NK-92 treated with Interleukin-12 subunit alpha and Interleukin-12 subunit beta, amount 100 ng/mL, for 24 hours (cell line): ENCODE data around the gene CCDC85C.

ENCODE experiments used
- DNase-seq: peaks from one replicate; lab custom pipeline; 2025; lab: John Stamatoyannopoulos, UW

Gene CCDC85C

DNA sequence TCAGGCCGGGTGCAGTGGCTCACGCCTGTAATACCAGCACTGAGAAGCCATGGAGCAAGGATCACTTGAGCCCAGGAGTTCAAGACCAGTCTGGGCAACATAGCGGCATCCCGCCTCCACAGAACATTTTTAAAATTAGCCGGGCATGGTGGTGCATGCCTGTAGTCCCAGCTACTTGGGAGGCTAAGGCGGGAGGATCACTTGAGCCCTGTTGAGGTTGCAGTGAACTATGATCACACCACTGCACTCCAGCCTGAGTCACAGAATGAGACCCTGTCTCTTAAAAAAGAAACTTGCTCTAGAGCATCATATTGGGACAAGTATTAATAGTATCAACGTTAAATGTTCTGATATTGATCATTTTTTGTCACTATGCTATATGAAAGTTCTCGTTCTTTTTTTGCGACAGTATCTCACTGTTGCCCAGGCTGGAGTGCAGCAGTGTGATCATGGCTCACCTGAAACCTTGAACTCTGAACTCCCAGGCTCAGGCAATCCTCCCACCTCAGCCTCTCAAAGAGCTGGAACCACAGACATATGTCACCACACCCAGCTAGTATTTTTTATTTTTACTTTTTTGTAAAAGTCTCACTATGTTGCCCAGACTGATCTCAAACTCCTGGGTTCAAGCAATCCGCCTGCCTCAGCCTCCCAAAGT is 47.7 kb downstream of the CCDC85C start:
- no peak for DNase-seq

DNA sequence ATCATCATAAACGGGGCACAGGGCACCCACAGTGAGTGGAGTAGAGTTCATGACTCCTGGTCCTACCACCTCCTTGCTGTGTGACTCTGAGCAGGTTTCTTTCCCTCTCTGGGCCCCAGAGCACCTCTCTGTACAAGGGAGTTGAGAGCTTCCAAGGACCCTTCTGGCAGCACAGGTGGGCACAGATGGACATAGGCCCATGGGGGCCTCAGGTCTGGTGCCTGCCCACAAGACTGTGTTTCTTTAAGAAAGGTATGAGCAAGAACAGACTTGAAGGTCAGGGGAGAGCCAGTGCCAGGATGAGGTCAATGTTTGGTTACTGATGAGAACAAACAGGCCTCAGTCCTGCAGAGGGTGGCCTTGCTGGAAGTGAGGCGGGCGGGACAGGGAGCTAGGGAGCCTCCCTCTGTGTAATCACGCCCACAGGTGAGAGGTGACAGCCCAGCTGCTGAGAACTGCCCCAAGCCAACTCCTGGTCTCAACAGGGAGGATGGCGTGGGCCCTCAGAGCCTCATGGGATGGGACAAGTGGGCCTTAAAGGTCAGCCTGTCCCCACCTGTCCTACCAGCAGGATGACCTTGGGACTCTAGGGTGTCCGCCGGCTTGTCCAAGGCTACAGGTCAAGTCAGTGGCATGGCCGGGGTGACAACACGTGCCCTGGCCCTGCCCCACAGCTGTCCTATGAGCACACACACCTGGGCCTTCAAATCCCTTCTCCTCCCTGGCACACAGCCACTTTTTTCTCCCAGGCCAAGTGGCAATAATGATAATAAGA is 49.1 kb downstream of the CCDC85C start:
- no peak for DNase-seq

DNA sequence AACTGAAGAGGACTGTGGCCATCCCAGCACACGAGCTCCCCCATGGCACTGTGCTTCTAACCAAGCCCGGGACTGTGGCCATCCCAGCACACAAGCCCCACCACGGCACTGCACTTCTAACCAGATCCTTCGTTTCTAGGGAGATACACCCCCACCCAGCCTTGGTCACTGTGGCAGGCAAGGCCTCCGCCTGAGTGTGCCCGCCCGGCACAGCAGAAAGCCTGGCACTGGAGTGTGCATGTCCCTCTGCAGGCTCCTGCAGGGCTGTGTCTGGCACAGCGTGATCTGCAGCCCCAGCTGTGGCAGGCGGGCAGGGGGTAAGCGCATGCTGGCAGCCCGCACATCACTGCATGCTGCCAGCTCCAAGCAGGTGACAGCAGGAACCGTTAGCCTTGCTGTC is 49.8 kb downstream of the CCDC85C start:
- no peak for DNase-seq

DNA sequence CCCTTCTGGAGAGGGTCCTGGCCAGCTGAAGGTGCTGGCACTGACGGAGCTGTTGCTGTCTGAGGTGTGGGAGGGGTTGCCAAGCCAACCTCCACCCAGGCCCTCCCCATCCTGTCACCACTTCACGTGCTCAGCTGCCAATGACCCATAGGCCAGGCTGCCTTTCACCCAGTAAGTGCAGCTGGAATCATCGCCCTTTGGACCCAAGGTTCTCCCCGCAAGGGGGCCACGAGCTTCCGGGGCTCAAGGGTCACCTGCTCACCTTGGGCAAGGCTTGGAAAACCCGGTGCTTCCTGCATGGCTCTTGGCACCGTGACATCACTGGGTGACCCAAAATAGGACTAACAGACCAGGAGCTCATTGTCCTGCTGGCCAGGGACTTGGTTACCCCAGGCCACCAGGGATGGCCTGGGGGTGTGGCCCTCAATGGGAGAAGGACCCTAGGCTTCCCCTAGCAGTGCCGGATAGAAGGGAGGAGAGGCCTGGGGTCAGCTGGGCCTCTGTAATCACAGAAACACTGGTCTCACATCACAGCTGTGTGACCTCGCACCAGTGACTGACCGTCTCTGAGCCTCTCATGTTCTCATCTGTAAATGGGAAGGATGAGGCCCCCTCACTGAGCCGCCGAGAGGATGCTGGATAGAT is 51.3 kb downstream of the CCDC85C start:
- DNase-seq, result no peak

DNA sequence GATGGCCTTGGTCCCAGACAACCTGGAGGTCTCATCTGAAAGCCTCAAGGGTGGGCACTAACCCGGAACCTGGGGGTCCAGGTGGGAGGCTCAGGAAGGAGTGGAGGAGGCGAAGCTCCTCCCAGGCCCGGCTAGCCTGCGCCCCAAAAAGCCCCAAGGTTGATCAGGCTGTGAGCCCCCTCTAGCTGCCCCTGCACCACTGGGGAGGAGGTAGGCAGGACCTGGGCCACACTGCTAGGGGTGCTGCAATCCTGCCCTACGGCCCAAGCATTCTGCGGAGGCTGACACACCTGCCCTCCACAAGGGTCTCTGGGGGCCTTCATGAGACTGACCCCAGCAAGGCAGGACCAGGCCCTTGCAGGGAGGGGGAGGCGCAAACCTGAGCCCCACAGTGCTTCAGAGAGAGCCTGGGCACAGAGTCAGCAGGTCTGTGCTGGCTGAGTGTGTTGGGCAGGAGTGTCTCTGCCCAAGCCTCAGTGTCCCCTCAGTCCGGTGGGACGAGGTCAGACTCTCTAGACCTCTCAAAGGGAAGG is 51.9 kb downstream of the CCDC85C start:
- no peak for DNase-seq

DNA sequence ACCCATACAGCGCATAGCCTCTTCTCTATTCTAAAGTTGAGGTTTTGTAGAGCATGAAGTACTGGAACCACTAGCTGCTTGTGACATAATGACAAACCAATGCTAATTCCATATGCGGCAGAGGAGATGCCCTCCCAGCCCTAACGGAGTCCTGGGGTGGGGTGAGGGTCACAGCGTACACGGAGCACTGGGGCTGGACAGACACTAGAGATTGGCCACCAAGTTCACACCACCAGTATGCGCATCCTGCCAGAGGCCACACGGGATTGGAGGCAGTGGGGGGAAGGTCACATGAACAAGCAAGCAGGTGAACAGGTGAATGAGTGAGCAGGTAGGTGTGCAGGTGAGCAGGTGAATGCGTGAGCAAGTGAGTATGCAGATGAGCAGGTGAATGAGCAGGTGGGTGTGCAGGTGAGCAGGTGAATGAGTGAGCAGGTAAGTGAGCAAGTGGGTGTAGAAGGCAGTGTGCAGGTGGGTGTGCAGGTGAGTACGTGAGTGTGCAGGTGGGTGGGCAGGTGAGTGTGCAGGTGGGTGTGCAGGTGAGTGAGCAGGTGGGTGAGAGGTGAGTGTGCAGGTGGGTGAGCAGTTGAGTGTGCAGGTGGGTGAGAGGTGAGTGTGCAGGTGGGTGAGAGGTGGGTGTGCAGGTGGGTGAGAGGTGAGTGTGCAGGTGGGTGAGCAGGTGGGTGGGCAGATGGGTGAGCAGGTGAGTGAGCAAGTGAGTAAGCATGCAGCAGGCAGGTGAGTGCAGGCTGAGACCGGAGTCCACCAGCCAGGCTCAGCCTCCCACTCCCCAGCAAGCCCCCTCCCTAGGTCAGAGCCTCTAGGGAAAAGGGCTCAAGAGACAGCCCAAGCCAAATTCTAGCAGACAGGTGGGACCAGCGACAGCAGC is 52.7 kb downstream of the CCDC85C start:
- DNase-seq, result no peak

DNA sequence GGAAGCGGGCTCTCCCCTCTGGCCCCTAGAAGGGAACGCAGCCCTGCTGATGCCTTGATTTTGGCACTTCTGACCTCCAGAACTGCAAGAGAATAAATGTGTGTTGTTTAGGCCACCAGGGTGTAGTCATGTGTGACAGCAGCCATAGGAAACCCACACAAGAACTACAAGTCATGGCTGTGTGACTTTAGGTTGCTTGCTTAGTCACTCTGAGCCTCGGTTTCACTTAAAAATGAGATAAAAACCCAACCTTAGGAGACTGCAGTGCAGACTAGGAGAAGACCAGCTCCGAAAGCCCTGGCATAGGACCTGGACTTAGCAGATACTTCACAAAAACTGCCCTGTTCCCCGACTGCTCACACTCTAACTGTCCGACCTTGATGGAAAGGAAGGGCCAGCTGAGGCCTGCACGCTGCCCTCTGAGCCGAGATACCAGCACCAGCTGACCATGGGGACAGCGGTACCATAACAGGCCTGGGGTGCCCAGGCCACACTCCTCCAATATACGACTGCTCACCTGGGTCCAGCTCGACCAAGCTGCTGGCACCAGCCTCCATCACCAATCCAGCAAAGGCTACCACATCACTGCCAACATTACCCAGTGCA is 53.5 kb downstream of the CCDC85C start:
- DNase-seq, result no peak

DNA sequence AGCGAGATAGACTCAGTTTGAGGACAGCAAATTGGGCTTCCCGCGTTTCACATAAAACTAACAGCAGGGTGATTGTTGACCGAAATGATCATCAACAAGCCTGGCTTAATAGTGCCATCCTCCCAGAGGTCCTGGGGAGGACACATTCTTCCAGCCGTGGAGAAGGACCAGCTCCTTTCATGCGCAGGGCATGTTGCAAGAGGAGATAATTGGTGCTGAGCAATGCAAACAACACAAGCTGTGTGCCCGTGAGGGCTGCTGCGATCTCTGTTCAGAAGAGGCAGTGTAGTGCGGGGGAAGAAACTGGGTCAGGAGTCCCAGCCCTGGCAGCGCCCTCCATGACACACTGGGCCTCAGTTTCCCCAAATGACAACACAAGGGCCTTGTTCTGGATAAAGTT is 54.3 kb downstream of the CCDC85C start:
- DNase-seq, result no peak

DNA sequence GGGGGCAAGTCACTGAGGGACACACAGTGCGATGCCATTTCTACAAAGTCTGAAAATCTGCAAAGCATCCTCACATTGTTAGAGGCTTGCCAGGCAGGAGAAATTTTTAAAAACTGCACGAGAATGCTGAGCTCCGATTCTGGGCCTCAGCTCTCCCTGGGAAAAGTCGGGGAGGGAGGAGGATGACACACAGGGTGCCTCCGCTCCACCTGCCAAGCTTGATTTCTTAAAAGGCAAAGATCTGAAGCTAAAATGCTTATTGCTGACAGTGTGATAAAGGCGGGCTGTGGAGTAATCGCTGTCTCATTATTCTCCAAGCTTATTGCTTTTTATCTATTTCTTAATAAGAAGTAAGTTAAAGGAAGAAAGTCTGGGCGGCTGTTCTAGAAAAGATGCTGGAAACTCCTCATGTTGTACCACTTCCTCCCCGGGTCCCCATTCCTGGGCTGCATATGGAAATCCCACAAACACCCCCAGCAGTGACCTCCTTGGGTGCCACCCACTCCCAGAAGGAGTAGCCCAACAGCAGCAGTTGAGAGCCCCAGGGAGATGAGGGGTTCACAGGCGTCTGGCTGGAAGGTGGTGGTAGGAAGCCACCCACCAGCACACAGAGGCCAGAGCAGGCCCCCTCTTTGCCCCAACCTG is 55.0 kb downstream of the CCDC85C start:
- no peak for DNase-seq

DNA sequence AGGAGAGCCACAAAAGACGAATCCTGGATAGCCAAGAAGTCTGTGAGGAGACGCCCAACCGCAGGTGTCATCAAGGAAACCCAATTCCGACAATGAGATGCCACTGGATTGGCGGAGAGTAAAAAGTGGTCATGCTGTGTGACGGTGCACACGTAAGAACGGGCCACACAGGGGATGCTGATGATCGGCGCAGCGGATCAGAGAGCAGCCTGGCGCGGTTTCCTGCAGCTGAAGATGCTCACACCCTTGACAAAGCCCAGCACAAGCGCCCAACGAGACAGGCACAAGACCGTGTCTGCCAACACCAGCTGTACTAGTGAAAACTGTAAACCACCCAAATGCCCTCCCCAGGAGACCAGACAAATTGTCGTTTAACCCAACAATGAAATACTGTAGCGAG is 55.8 kb downstream of the CCDC85C start:
- no peak for DNase-seq

DNA sequence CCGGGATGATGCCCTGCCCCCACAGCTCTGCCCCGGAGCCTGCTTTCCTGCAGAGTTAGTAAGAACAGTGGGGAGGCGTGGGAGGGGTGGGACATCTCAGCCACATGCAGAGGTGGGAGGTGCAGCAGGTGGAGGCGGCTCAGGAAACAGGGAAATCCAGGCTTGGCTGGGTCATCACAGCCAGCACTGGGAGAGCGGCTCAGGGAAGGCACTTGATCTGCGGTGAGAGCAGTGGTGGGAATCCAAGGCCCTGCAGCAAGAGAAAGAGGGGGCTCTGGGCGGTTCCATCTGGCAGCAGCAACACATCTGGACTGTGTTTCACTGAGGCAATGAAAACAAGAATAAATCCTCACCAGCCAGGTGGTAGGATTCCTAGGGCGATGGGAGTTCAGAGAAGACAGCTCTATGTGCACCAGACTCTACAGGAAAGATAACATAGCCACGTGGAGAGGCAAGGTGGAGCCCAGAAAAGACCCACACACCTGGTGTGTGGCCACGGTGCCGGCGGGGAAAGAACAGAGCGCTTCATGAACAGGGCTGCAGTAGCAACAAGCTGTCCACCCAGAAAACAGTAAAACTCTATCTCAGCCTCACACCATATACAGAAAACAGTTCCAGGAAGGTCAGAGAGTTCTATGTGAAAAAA is 57.6 kb downstream of the CCDC85C start:
- no peak for DNase-seq

DNA sequence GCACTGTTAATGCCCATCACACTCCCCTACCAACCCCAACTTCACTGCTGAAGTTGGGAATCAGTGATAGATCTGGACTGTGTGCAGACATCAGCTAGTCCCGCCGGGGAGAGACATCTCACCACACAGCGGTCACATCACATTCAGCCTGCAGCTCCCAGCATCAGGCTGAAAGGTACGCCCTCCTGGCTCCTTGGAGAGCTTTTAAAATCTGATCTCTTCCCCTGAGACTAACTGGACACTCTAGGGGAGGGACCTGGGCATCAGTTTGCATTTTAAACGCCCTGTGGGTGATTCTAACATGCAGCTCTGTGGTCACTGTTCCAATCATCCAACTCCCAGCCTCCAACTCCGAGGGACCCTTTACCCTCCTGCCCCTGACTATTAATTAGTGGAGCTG is 58.4 kb downstream of the CCDC85C start:
- no peak for DNase-seq

DNA sequence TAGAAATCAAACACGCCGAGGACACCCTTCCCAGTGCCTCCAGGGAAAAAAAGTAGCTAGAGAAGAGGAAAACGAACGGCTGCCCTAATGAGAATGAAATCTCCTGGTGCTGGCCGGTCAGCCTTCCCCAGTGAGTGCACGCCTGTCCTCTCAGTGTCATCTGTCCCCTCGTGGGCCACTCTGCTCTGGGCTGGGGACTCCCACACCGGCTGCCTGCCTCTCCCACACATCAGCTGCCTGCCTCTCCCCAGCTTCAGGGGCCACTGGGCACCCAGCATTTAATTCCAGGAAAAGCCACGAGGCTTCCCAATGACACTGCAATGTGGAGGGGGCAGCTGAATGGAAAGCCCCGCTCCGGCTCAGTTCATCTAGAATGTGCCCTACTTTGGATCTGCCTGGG is 59.0 kb downstream of the CCDC85C start:
- no peak for DNase-seq

DNA sequence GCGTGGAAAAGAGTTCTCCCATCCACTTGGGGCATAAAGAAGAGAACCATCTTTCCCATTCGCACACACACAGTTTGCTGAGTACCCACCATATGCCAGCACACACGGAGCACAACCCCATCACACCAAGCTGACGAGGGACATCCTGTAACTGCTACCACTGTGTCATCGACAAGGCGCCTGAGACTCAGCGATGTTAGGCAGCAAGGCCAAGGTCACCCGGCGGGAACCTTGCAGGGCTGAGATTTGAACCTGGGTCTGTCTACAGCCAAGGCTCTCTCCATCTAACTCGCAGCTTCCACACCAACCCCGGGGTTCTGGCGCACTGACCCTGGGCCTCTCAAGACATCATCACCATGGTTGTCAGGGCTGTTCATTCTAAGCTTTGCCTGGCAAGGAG is 60.0 kb downstream of the CCDC85C start:
- no peak for DNase-seq

DNA sequence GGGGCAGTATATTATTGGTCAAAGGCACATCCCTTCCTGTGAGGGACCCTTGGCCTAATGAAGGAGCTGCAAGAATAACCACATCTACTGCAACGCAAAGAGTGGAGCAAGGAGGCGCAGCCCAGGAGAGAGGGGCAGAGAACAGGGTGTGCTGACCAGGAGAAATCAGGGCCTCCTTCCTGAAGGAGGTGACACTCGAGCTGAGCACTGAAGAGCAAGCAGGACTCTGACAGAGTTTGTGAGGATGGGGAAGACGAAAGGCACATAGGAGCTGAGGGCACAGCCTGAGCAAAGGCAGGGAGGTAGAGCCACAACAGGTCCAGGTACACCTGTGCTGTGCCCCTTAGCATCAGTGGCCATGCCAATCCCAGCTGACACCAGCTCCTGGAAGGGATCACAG is 60.6 kb downstream of the CCDC85C start:
- DNase-seq, result no peak

DNA sequence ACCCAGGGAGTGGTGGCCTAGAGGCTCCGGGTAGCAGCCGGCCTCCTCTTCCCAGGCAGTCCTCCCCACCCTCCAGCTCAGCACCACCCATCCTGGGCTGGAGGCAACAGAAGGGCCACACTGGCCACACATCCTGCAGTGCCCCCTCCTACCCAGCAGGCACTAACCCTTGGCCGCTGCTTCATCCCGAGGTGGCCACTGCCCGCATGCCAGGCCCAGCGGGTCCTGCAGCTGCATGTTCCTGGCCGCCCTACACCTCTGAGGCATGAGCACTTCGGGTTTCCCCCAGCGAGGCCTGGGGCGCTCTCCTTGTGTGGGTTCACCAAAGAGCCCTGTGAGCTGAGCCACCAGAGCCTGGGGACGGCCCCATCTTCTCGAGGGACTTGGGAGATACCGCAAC is 61.4 kb downstream of the CCDC85C start:
- no peak for DNase-seq

DNA sequence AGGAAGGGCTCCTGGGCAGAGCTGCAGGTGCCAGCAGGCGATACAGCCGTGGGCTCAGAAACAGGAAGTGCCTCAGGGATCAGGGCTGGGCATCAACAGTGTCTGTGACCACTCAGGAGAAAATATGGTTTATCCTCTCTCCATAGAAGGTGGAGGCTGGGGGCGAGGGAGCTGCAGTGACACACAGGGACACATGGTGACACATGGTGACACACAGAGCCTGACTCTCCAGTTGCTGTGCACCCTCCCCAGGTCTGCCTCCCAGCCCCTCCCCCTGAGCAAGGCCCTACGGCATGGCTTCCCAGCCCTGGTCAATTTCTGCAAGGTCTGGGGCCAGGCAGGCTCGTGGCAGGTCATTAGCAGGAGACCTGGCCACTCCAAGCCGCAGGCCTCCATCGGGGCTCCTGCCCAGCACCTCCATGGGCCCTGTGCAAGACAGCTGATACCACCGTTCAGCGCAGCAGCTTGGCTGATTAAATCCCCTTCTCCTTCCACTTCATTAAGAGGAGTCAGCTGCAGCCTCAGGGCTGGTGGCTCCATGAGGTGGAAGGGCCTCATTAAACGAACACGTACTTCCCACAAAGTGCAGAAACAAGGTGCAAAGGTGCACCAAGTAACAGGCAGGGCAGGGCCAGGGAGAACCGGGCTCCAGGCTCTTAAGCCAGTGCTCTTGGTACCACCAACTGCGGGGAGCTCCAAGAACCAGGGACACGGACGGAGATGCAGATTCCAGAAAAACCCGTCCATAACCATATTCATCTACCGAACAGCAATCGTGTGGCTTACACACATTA is 62.1 kb downstream of the CCDC85C start:
- DNase-seq, result no peak

DNA sequence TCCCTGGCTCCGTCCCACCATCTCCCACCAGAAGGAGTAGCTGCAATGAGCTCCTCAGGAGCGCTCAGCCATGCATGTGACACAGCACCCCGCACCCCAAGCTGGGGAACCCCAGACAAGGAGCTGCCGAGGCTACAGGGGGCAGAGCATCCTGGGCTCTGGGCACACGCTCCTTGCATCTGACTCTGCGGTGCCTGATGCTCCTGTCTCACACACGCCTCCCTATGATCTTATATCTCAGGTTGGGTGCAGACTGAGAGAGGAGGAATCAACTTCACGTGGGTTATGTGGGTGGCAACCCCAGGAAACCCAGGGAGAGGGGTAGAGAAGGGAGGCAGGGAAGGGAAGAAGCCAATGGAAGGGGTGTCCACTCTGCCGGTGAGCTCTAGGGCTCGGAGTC is 62.8 kb downstream of the CCDC85C start:
- DNase-seq, result no peak

DNA sequence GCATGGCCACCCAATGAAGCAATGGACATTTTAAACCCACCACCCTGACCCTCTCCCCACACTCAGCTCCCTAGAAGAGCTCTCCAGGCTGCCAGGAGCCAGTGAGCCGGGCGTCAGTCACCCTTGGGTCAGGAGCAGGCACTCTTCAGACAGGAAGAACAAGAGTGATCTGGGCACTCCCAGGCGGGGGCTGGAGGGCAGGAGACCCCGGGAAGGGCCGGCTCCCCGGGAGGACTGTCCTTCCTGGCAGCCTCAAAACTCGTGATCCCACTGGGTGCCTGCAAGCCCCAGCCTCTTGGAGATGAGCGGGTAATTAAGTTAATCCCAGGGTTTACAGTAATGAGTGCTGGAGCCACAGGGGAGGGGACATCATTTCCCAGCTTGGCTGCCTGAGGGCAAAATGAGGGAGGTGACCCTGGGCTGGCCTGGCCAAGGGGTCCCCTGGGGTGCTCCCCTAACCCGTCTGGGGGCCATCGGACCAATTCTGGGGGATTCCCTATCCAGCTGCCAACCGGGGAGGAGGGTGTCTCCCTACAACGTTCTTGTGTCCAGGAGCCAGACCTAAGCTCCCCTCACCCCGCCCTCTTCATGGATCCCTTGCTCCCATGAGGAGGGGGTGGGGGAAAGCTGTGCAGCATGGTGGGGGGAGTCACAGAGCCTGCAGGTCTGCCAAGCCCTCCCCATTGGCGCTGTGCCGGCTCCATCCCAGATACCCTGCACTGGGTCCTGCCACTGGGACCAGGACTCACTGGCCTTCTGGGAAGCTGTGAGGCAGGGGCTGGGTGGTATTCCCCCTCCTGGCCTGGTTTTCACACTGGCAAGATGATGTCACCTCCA is 63.6 kb downstream of the CCDC85C start:
- DNase-seq, result no peak
